PC-9 (cell line): ENCODE results near the gene TSPAN3.

ENCODE experiments used
- CTCF ChIP-seq: fragments of 200-600 bp; sonication (generic); conservative IDR thresholded peaks from 2 replicates; pipeline ENCODE4 v1.6.1; 2017; ENCODE audit warnings: mixed run types, antibody characterized with exemption, mild to moderate bottlenecking, moderate library complexity
- EZH2 ChIP-seq: fragments of 200-600 bp; sonication (generic); IDR thresholded peaks from 2 replicates; pipeline ENCODE4 v1.8.0; 2017; ENCODE audit warnings: antibody characterized with exemption, low read depth

- TF ChIP-seq CTCF: no peak
- TF ChIP-seq EZH2: no peak
These were observed 49.8 kb downstream of the TSPAN3 start for GRCh38 chr15:77021088-77021481.
